HG02970 (cell line): ENCODE measurements around the gene METTL16.

Experiments
- ATAC-seq: cut with Tn5 transposase; IDR thresholded peaks from one replicate; pipeline ENCODE4 v1.9.1; 2021; ENCODE audit warnings: mild to moderate bottlenecking, moderate library complexity, moderate number of reproducible peaks; ENCODE audit not compliant: unreplicated experiment, low FRiP score

The METTL16 gene

GRCh38 chr17:2418572-2418971 lies 93.1 kb downstream of the METTL16 start:
- ATAC-seq, result no peak

GRCh38 chr17:2416010-2416734 lies 95.5 kb downstream of the METTL16 start:
- ATAC-seq, result no peak

GRCh38 chr17:2415081-2415480 lies 96.6 kb downstream of the METTL16 start:
- no peak for ATAC-seq

GRCh38 chr17:2414446-2415064 lies 97.1 kb downstream of the METTL16 start:
- no peak for ATAC-seq

- ATAC-seq, result no peak
Measured at GRCh38 chr17:2412561-2413021, 99.1 kb downstream of the METTL16 start.

GRCh38 chr17:2410951-2411350 lies 100.7 kb downstream of the METTL16 start:
- no peak for ATAC-seq

- ATAC-seq, result no peak
Measured at GRCh38 chr17:2406903-2407790, 104.5 kb downstream of the METTL16 start.

- ATAC-seq, result no peak
Measured at GRCh38 chr17:2406271-2406902, 105.3 kb downstream of the METTL16 start.

- no peak for ATAC-seq
Measured at GRCh38 chr17:2405247-2405926, 106.3 kb downstream of the METTL16 start.

GRCh38 chr17:2403044-2403443 lies 108.6 kb downstream of the METTL16 start:
- ATAC-seq, result no peak

GRCh38 chr17:2402544-2402943 lies 109.1 kb downstream of the METTL16 start:
- ATAC-seq, result no peak

- peak; percentile 48 for ATAC-seq
Measured at GRCh38 chr17:2401426-2402221, 110.1 kb downstream of the METTL16 start.

GRCh38 chr17:2400877-2401425 lies 110.7 kb downstream of the METTL16 start, which contains the start of gene MNT:
Gene MNT (minus strand): TSS chr17:2401060. CDS start chr17:2400712, 348 bp downstream.
- peak; percentile 35 for ATAC-seq

- no peak for ATAC-seq
Measured at GRCh38 chr17:2400474-2400866, 111.2 kb downstream of the METTL16 start.

GRCh38 chr17:2399572-2400473 lies 111.9 kb downstream of the METTL16 start:
- ATAC-seq, result peak; percentile 40

GRCh38 chr17:2398655-2399571 lies 112.8 kb downstream of the METTL16 start:
- no peak for ATAC-seq

- ATAC-seq, result no peak
Measured at GRCh38 chr17:2398182-2398581, 113.5 kb downstream of the METTL16 start.
